ENCODE data around the gene YOD1.
A peak's percentile ranks its signal among the peaks of the same experiment; 100 is the strongest.

YOD1 gene

GRCh38 chr1:207051191-207051943 lies at the start of gene YOD1:
YOD1 (minus strand) TSS chr1:207051208; CDS start chr1:207051030, 178 bp downstream.
- Histone ChIP-seq H3K9me3 (ENCODE audit: control insufficient read depth in 2 of 2, low read length in 2 of 2) (no peaks in the 10 kb centered on the region), H3K27ac (ENCODE audit: low read depth in 2 of 2, low read length in 2 of 2) (peak within 1 kb of the TSS; percentile 89 to 97), H3K4me1 (ENCODE audit: control insufficient read depth in 2 of 2, insufficient read depth in 2 of 2, low read length in 2 of 2) (peaks cover 36 to 49% of the 10 kb centered on the region in 2 donors), H3K9ac (ENCODE audit: low read depth in 1 of 2, low read length in 2 of 2) (peak within 1 kb of the TSS; percentile 94 to 96), H3K36me3 (ENCODE audit: control insufficient read depth in 2 of 2, insufficient read depth in 2 of 2, low read length in 2 of 2) (peaks cover 15 to 28% of the 10 kb centered on the region in 2 donors), H3K27me3 (ENCODE audit: control insufficient read depth in 2 of 2, insufficient read depth in 2 of 2, low read length in 2 of 2) (no peaks in the 10 kb centered on the region), H3K4me3 (ENCODE audit: low read length in 2 of 2) (peak within 1 kb of the TSS; percentile 97)

GRCh38 chr1:207097871-207098324 lies 46.9 kb upstream of the YOD1 start:
- H3K4me3 ChIP-seq (ENCODE audit: low read length in 2 of 2): no peak overlapping the region
- no peaks in the 10 kb centered on the region for H3K4me1 ChIP-seq (ENCODE audit: control insufficient read depth in 2 of 2, insufficient read depth in 2 of 2, low read length in 2 of 2)
- no peaks in the 10 kb centered on the region for H3K36me3 ChIP-seq (ENCODE audit: control insufficient read depth in 2 of 2, insufficient read depth in 2 of 2, low read length in 2 of 2)
- no peaks in the 10 kb centered on the region for H3K27me3 ChIP-seq (ENCODE audit: control insufficient read depth in 2 of 2, insufficient read depth in 2 of 2, low read length in 2 of 2)
- H3K9me3 ChIP-seq (ENCODE audit: control insufficient read depth in 2 of 2, low read length in 2 of 2): no peaks in the 10 kb centered on the region
- no peak overlapping the region for H3K27ac ChIP-seq (ENCODE audit: low read depth in 2 of 2, low read length in 2 of 2)
- no peak overlapping the region for H3K9ac ChIP-seq (ENCODE audit: low read depth in 1 of 2, low read length in 2 of 2)

GRCh38 chr1:207093944-207094343 lies 42.9 kb upstream of the YOD1 start:
- Histone ChIP-seq H3K4me3 (ENCODE audit: low read length in 2 of 2) (no peak overlapping the region), H3K9ac (ENCODE audit: low read depth in 1 of 2, low read length in 2 of 2) (no peak overlapping the region), H3K9me3 (ENCODE audit: control insufficient read depth in 2 of 2, low read length in 2 of 2) (no peaks in the 10 kb centered on the region), H3K27ac (ENCODE audit: low read depth in 2 of 2, low read length in 2 of 2) (no peak overlapping the region), H3K27me3 (ENCODE audit: control insufficient read depth in 2 of 2, insufficient read depth in 2 of 2, low read length in 2 of 2) (no peaks in the 10 kb centered on the region), H3K4me1 (ENCODE audit: control insufficient read depth in 2 of 2, insufficient read depth in 2 of 2, low read length in 2 of 2) (peaks cover 0 to 5% of the 10 kb centered on the region in 2 donors), H3K36me3 (ENCODE audit: control insufficient read depth in 2 of 2, insufficient read depth in 2 of 2, low read length in 2 of 2) (no peaks in the 10 kb centered on the region)

- Histone ChIP-seq H3K27me3 (ENCODE audit: control insufficient read depth in 2 of 2, insufficient read depth in 2 of 2, low read length in 2 of 2) (no peaks in the 10 kb centered on the region), H3K4me3 (ENCODE audit: low read length in 2 of 2) (no peak overlapping the region), H3K9me3 (ENCODE audit: control insufficient read depth in 2 of 2, low read length in 2 of 2) (no peaks in the 10 kb centered on the region), H3K4me1 (ENCODE audit: control insufficient read depth in 2 of 2, insufficient read depth in 2 of 2, low read length in 2 of 2) (peaks cover 0 to 14% of the 10 kb centered on the region in 2 donors), H3K27ac (ENCODE audit: low read depth in 2 of 2, low read length in 2 of 2) (no peak overlapping the region), H3K36me3 (ENCODE audit: control insufficient read depth in 2 of 2, insufficient read depth in 2 of 2, low read length in 2 of 2) (no peaks in the 10 kb centered on the region), H3K9ac (ENCODE audit: low read depth in 1 of 2, low read length in 2 of 2) (no peak overlapping the region)
Measured at GRCh38 chr1:207091200-207091908, 40.3 kb upstream of the YOD1 start.

GRCh38 chr1:207089627-207090355 lies 38.8 kb upstream of the YOD1 start:
- Histone ChIP-seq H3K9ac (ENCODE audit: low read depth in 1 of 2, low read length in 2 of 2) (no peak overlapping the region), H3K27ac (ENCODE audit: low read depth in 2 of 2, low read length in 2 of 2) (peak overlapping the region in 1 of 2 donors; percentile 70), H3K4me1 (ENCODE audit: control insufficient read depth in 2 of 2, insufficient read depth in 2 of 2, low read length in 2 of 2) (peaks cover 0 to 14% of the 10 kb centered on the region in 2 donors), H3K9me3 (ENCODE audit: control insufficient read depth in 2 of 2, low read length in 2 of 2) (no peaks in the 10 kb centered on the region), H3K36me3 (ENCODE audit: control insufficient read depth in 2 of 2, insufficient read depth in 2 of 2, low read length in 2 of 2) (no peaks in the 10 kb centered on the region), H3K27me3 (ENCODE audit: control insufficient read depth in 2 of 2, insufficient read depth in 2 of 2, low read length in 2 of 2) (no peaks in the 10 kb centered on the region), H3K4me3 (ENCODE audit: low read length in 2 of 2) (peak overlapping the region in 1 of 2 donors; percentile 20)

- Histone ChIP-seq H3K9ac (ENCODE audit: low read depth in 1 of 2, low read length in 2 of 2) (peak within 1 kb of the TSS in 1 of 2 donors; percentile 14), H3K27me3 (ENCODE audit: control insufficient read depth in 2 of 2, insufficient read depth in 2 of 2, low read length in 2 of 2) (no peaks in the 10 kb centered on the region), H3K36me3 (ENCODE audit: control insufficient read depth in 2 of 2, insufficient read depth in 2 of 2, low read length in 2 of 2) (no peaks in the 10 kb centered on the region), H3K4me3 (ENCODE audit: low read length in 2 of 2) (peak within 1 kb of the TSS; percentile 20 to 28), H3K9me3 (ENCODE audit: control insufficient read depth in 2 of 2, low read length in 2 of 2) (no peaks in the 10 kb centered on the region), H3K4me1 (ENCODE audit: control insufficient read depth in 2 of 2, insufficient read depth in 2 of 2, low read length in 2 of 2) (peaks cover 0 to 14% of the 10 kb centered on the region in 2 donors), H3K27ac (ENCODE audit: low read depth in 2 of 2, low read length in 2 of 2) (peak within 1 kb of the TSS; percentile 69 to 70)
Measured at GRCh38 chr1:207088701-207089626, 38.0 kb upstream of the YOD1 start, which contains the start of gene C4BPB. C4BPB (plus strand) TSS chr1:207088860; CDS start chr1:207089532, 672 bp downstream.

- Histone ChIP-seq H3K27me3 (ENCODE audit: control insufficient read depth in 2 of 2, insufficient read depth in 2 of 2, low read length in 2 of 2) (no peaks in the 10 kb centered on the region), H3K9ac (ENCODE audit: low read depth in 1 of 2, low read length in 2 of 2) (no peak overlapping the region), H3K9me3 (ENCODE audit: control insufficient read depth in 2 of 2, low read length in 2 of 2) (no peaks in the 10 kb centered on the region), H3K4me1 (ENCODE audit: control insufficient read depth in 2 of 2, insufficient read depth in 2 of 2, low read length in 2 of 2) (peaks cover 0 to 14% of the 10 kb centered on the region in 2 donors), H3K4me3 (ENCODE audit: low read length in 2 of 2) (no peak overlapping the region), H3K36me3 (ENCODE audit: control insufficient read depth in 2 of 2, insufficient read depth in 2 of 2, low read length in 2 of 2) (no peaks in the 10 kb centered on the region), H3K27ac (ENCODE audit: low read depth in 2 of 2, low read length in 2 of 2) (no peak overlapping the region)
Measured at GRCh38 chr1:207088161-207088560, 37.2 kb upstream of the YOD1 start.

- Histone ChIP-seq H3K4me3 (ENCODE audit: low read length in 2 of 2) (no peak overlapping the region), H3K27ac (ENCODE audit: low read depth in 2 of 2, low read length in 2 of 2) (no peak overlapping the region), H3K36me3 (ENCODE audit: control insufficient read depth in 2 of 2, insufficient read depth in 2 of 2, low read length in 2 of 2) (no peaks in the 10 kb centered on the region), H3K9ac (ENCODE audit: low read depth in 1 of 2, low read length in 2 of 2) (no peak overlapping the region), H3K27me3 (ENCODE audit: control insufficient read depth in 2 of 2, insufficient read depth in 2 of 2, low read length in 2 of 2) (no peaks in the 10 kb centered on the region), H3K9me3 (ENCODE audit: control insufficient read depth in 2 of 2, low read length in 2 of 2) (no peaks in the 10 kb centered on the region), H3K4me1 (ENCODE audit: control insufficient read depth in 2 of 2, insufficient read depth in 2 of 2, low read length in 2 of 2) (peaks cover 0 to 14% of the 10 kb centered on the region in 2 donors)
Measured at GRCh38 chr1:207085887-207086286, 34.9 kb upstream of the YOD1 start.

- Histone ChIP-seq H3K36me3 (ENCODE audit: control insufficient read depth in 2 of 2, insufficient read depth in 2 of 2, low read length in 2 of 2) (peaks cover 2 to 6% of the 10 kb centered on the region in 2 donors), H3K4me3 (ENCODE audit: low read length in 2 of 2) (no peak overlapping the region), H3K27me3 (ENCODE audit: control insufficient read depth in 2 of 2, insufficient read depth in 2 of 2, low read length in 2 of 2) (no peaks in the 10 kb centered on the region), H3K9me3 (ENCODE audit: control insufficient read depth in 2 of 2, low read length in 2 of 2) (no peaks in the 10 kb centered on the region), H3K4me1 (ENCODE audit: control insufficient read depth in 2 of 2, insufficient read depth in 2 of 2, low read length in 2 of 2) (peaks cover 0 to 14% of the 10 kb centered on the region in 2 donors), H3K9ac (ENCODE audit: low read depth in 1 of 2, low read length in 2 of 2) (no peak overlapping the region), H3K27ac (ENCODE audit: low read depth in 2 of 2, low read length in 2 of 2) (no peak overlapping the region)
Measured at GRCh38 chr1:207084701-207085180, 33.7 kb upstream of the YOD1 start.

Measured in mucosa of rectum (tissue), 2 donors.